GM23338 (cell line): ENCODE results near the gene FCHO2. TPM values are rescaled to one million over a fixed set of nuclear protein-coding genes. Genes with fewer than 3 reads are reported as not detected.

Experiments used
- ATAC-seq: fragments of 200-7000 bp; cut with Tn5 transposase; 3 replicates; pipeline ENCODE4 v1.9.1; 2020
- DNase-seq: peaks from one replicate; pipeline ENCODE4 v3.0.0-alpha.2; 2015; ENCODE audit warnings: low spot score
- H2AFZ ChIP-seq: fragments of 200-600 bp; sonication (generic); 2 replicates; pipeline ENCODE4 v1.8.0; 2016; ENCODE audit warnings: antibody characterized with exemption, mild to moderate bottlenecking, moderate library complexity
- H3F3A ChIP-seq: fragments of 200-600 bp; sonication (generic); replicated peaks from 2 replicates; pipeline ENCODE4 v1.8.0; 2017; ENCODE audit warnings: antibody characterized with exemption, mixed run types, low read depth
- H3K27ac ChIP-seq: fragments of 200-600 bp; sonication (generic); 2 replicates; pipeline ENCODE4 v1.6.1; 2016; ENCODE audit warnings: low read depth
- H3K27me3 ChIP-seq: fragments of 200-600 bp; sonication (generic); 2 replicates; pipeline ENCODE4 v1.8.0; 2016; ENCODE audit warnings: mild to moderate bottlenecking, mixed run types, moderate library complexity; ENCODE audit not compliant: insufficient read depth
- H3K36me3 ChIP-seq: fragments of 200-600 bp; sonication (generic); 2 replicates; pipeline ENCODE4 v1.8.0; 2016; ENCODE audit warnings: mild to moderate bottlenecking; ENCODE audit not compliant: insufficient read depth
- H3K4me1 ChIP-seq: fragments of 200-600 bp; sonication (generic); 2 replicates; pipeline ENCODE4 v1.8.0; 2016; ENCODE audit warnings: mild to moderate bottlenecking, moderate library complexity; ENCODE audit not compliant: insufficient read depth
- H3K4me2 ChIP-seq: fragments of 200-600 bp; sonication (generic); 2 replicates; pipeline ENCODE4 v1.7.1; 2017; ENCODE audit warnings: mixed run types
- H3K4me3 ChIP-seq: fragments of 200-600 bp; sonication (generic); 2 replicates; pipeline ENCODE4 v1.6.1; 2016; ENCODE audit warnings: mixed run types
- H3K79me2 ChIP-seq: fragments of 200-600 bp; sonication (generic); replicated peaks from 2 replicates; pipeline ENCODE4 v1.8.0; 2017; ENCODE audit warnings: mild to moderate bottlenecking; ENCODE audit not compliant: insufficient read depth
- H3K9me2 ChIP-seq: fragments of 200-600 bp; sonication (generic); 2 replicates; pipeline ENCODE4 v1.8.0; 2017; ENCODE audit not compliant: insufficient read depth
- H4K20me1 ChIP-seq: fragments of 200-600 bp; sonication (generic); replicated peaks from 2 replicates; pipeline ENCODE4 v1.8.0; 2017; ENCODE audit warnings: mild to moderate bottlenecking; ENCODE audit not compliant: insufficient read depth
- H3K27ac Mint-ChIP-seq: 2 replicates; pipeline ENCODE4 v1.8.0; 2020; ENCODE audit warnings: inconsistent platforms, mild to moderate bottlenecking, moderate library complexity, mixed read lengths
- H3K27me3 Mint-ChIP-seq: 3 replicates; pipeline ENCODE4 v1.8.0; 2022; ENCODE audit warnings: low read depth, mild to moderate bottlenecking, moderate library complexity, mixed read lengths, inconsistent platforms; ENCODE audit not compliant: insufficient read depth, poor library complexity
- H3K36me3 Mint-ChIP-seq: 3 replicates; pipeline ENCODE4 v1.8.0; 2021; ENCODE audit warnings: low read depth, mild to moderate bottlenecking, inconsistent platforms, moderate library complexity, mixed read lengths
- H3K4me1 Mint-ChIP-seq: 3 replicates; pipeline ENCODE4 v1.8.0; 2020; ENCODE audit warnings: mild to moderate bottlenecking, inconsistent platforms, mixed read lengths
- H3K4me3 Mint-ChIP-seq: 3 replicates; pipeline ENCODE4 v1.8.0; 2021; ENCODE audit warnings: moderate library complexity, mild to moderate bottlenecking, inconsistent platforms, mixed read lengths
- H3K9me3 Mint-ChIP-seq: 3 replicates; pipeline ENCODE4 v1.8.0; 2020; ENCODE audit warnings: moderate library complexity, mild to moderate bottlenecking, inconsistent platforms, mixed read lengths
- CREB1 ChIP-seq: fragments of 250-450 bp; sonication (Bioruptor Pico); IDR thresholded peaks from 2 replicates; pipeline ENCODE4 v1.5.0; 2020; ENCODE audit warnings: low read depth, mild to moderate bottlenecking, moderate library complexity
- CTCF ChIP-seq, 2 experiments: fragments of 200-600 bp in 1 of 2; sonication (generic) in 1 of 2; conservative IDR thresholded peaks; 2 replicates each; pipeline versions ENCODE4 v1.5.1 to v1.6.1; 2016 to 2017; ENCODE audit warnings: antibody characterized with exemption in 2 of 2, low read depth in 2 of 2, mild to moderate bottlenecking in 2 of 2, moderate library complexity in 1 of 2
- ETS1 ChIP-seq: IDR thresholded peaks from 2 replicates; pipeline ENCODE4 v1.6.1; 2016; ENCODE audit warnings: antibody characterized with exemption
- EZH2 ChIP-seq: fragments of 200-600 bp; sonication (generic); IDR thresholded peaks from one replicate; pipeline ENCODE4 v1.8.0; 2017; ENCODE audit warnings: antibody characterized with exemption, mild to moderate bottlenecking, low read depth; ENCODE audit not compliant: unreplicated experiment
- EZH2phosphoT487 ChIP-seq: fragments of 200-600 bp; sonication (generic); IDR thresholded peaks from one replicate; pipeline ENCODE4 v1.8.1; 2018; ENCODE audit warnings: antibody characterized with exemption; ENCODE audit not compliant: unreplicated experiment
- JUNB ChIP-seq: IDR thresholded peaks from one replicate; pipeline ENCODE4 v1.6.1; 2016; ENCODE audit warnings: antibody characterized with exemption; ENCODE audit not compliant: unreplicated experiment
- NANOG ChIP-seq: IDR thresholded peaks from 2 replicates; pipeline ENCODE4 v1.6.1; 2016; ENCODE audit warnings: antibody characterized with exemption, borderline replicate concordance
- POLR2AphosphoS5 ChIP-seq: IDR thresholded peaks from 2 replicates; pipeline ENCODE4 v1.6.1; 2016; ENCODE audit warnings: antibody characterized with exemption, low read depth
- REST ChIP-seq: IDR thresholded peaks from one replicate; pipeline ENCODE4 v1.6.1; 2018; ENCODE audit warnings: antibody characterized with exemption; ENCODE audit not compliant: unreplicated experiment
- STAT1 ChIP-seq: IDR thresholded peaks from one replicate; pipeline ENCODE4 v1.6.1; 2016; ENCODE audit warnings: antibody characterized with exemption; ENCODE audit not compliant: unreplicated experiment
- ZNF114 ChIP-seq: fragments of 250-450 bp; sonication (Bioruptor Pico); IDR thresholded peaks from 2 replicates; pipeline ENCODE4 v1.5.0; 2020; ENCODE audit warnings: mild to moderate bottlenecking, moderate library complexity
- ZNF331 ChIP-seq: fragments of 250-450 bp; sonication (Bioruptor Pico); IDR thresholded peaks from 2 replicates; pipeline ENCODE4 v1.5.0; 2020; ENCODE audit warnings: low read depth, mild to moderate bottlenecking, moderate library complexity
- ZNF462 ChIP-seq: fragments of 250-450 bp; sonication (Bioruptor Pico); IDR thresholded peaks from 2 replicates; pipeline ENCODE4 v1.5.0; 2020; ENCODE audit warnings: mild to moderate bottlenecking, moderate library complexity
- polyA plus RNA-seq: library from polyadenylated mRNA; unstranded; fragments of >200 nt; fragmentation: Nextera tagmentation; extraction: Ambion mirVana; gene quantifications from 2 replicates; pipeline ENCODE4 v1.2.1, GENCODE V29; 2016
- total RNA-seq: library from RNA; depleted of rRNA; stranded (reverse); fragments of >200 nt; shearing (Covaris generic); gene quantifications from 2 replicates; pipeline ENCODE4 v1.2.3, GENCODE V29; 2014

FCHO2 gene
- total and polyA plus RNA-seq, 2 experiments from 2014 or later = 8.4 to 10.1 TPM

- no peak for DNase-seq
- H3K27ac Mint-ChIP-seq = no peak overlapping the region
- no peak overlapping the region for H3K4me3 Mint-ChIP-seq
- H3K27me3 Mint-ChIP-seq = no peaks in the 10 kb centered on the region
- H2AFZ ChIP-seq = no peak overlapping the region
- 0 out of 2 replicates have a peak, but pooled peaks cover 3% of the 10 kb centered on the region for H3K9me2 ChIP-seq
- no peak overlapping the region for H3K27ac ChIP-seq
- peaks cover 6% of the 10 kb centered on the region; the same call in 2 of the 3 replicates for H3K9me3 Mint-ChIP-seq
- ATAC-seq = no peak
- H3K79me2 ChIP-seq = no peaks in the 10 kb centered on the region
- no peak overlapping the region for H3K4me2 ChIP-seq
- H3F3A ChIP-seq = no peaks in the 10 kb centered on the region
- H4K20me1 ChIP-seq = no peaks in the 10 kb centered on the region
- H3K27me3 ChIP-seq = no peaks in the 10 kb centered on the region
- no peaks in the 10 kb centered on the region for H3K36me3 ChIP-seq
- H3K4me1 ChIP-seq = no peaks in the 10 kb centered on the region
- no peaks in the 10 kb centered on the region for H3K36me3 Mint-ChIP-seq
- H3K4me3 ChIP-seq = no peak overlapping the region
- TF ChIP-seq JUNB (no peak), STAT1 (no peak), ETS1 (no peak), ZNF462 (no peak), POLR2AphosphoS5 (no peak), CREB1 (CRISPR knock-in tag) (no peak), REST (no peak), EZH2 (no peak), ZNF114 (CRISPR knock-in tag) (no peak), NANOG (no peak), EZH2phosphoT487 (no peak), ZNF331 (CRISPR knock-in tag) (no peak), CTCF (conservative IDR thresholded peaks at IDR 0.05; ENCODE audit: low read depth in 2 of 2) (no peak)
- no peaks in the 10 kb centered on the region for H3K4me1 Mint-ChIP-seq
These were observed 148.5 kb downstream of the FCHO2 start for GRCh38 chr5:73104326-73104725.
